Limb (tissue), 2 donors: ENCODE measurements around the gene ZNF281.
"Not testable (repeated sequence)": the region's sequence is repeated elsewhere in the genome, so short reads cannot be mapped to it uniquely, and the experiment has no call there.

Experiments
- DNase-seq, 2 donors: peaks; one replicate each; pipeline ENCODE4 v3.0.0-alpha.2; 2016; ENCODE audit errors: extremely low spot score in 2 of 2

Gene ZNF281

GRCh38 chr1:200365897-200366426 lies 43.9 kb downstream of the ZNF281 start:
- no peak for DNase-seq

- no peak for DNase-seq
Observed at GRCh38 chr1:200364831-200365230, 45.0 kb downstream of the ZNF281 start.

- DNase-seq: no peak
Observed at GRCh38 chr1:200364091-200364759, 45.6 kb downstream of the ZNF281 start.

- DNase-seq: no peak
Observed at GRCh38 chr1:200363264-200363933, 46.4 kb downstream of the ZNF281 start.

- no peak for DNase-seq
Observed at GRCh38 chr1:200362421-200362820, 47.4 kb downstream of the ZNF281 start.

GRCh38 chr1:200359610-200360163 lies 50.1 kb downstream of the ZNF281 start:
- no peak for DNase-seq

GRCh38 chr1:200357925-200358324 lies 51.9 kb downstream of the ZNF281 start:
- DNase-seq: not testable (repeated sequence)

- no peak for DNase-seq
Observed at GRCh38 chr1:200355801-200356200, 54.0 kb downstream of the ZNF281 start.
